IMR-90 (cell line): Measurements from ENCODE around the gene AP1S1. TPM values are rescaled to one million over a fixed set of nuclear protein-coding genes. Genes with fewer than 3 reads are reported as not detected.
A peak's percentile ranks its signal among the peaks of the same experiment; 100 is the strongest.

Source experiments
- ATAC-seq: fragments of 200-7000 bp; cut with Tn5 transposase; 2 replicates; pipeline ENCODE4 v1.9.1; 2020; ENCODE audit warnings: low read depth, mild to moderate bottlenecking, moderate library complexity
- BruUV-seq: library from RNA; stranded (reverse); fragments of 400-500 nt; replicated peaks from 2 replicates; lab custom pipeline; 2021; lab: Mats Ljungman, UMichigan
- CTCF ChIA-PET: fragments of 300-600 bp; formaldehyde crosslinking; extraction: SDS; loops from one replicate; lab custom pipeline; 2021; ENCODE audit warnings: antibody characterized with exemption; lab: Yijun Ruan, JAX
- POLR2A ChIA-PET: fragments of 300-600 bp; sonication (Branson Sonifier 250); formaldehyde crosslinking; loops from one replicate; lab custom pipeline; 2022; ENCODE audit warnings: antibody characterized with exemption; ENCODE audit not compliant: unreplicated experiment; lab: Charles Lee
- DNase-seq: peaks from one replicate; pipeline ENCODE4 v3.0.0; 2013
- H2AFZ ChIP-seq: replicated peaks from 2 replicates; pipeline ENCODE3; 2013; ENCODE audit warnings: low read length, mild to moderate bottlenecking; ENCODE audit not compliant: poor library complexity
- H2AK5ac ChIP-seq: 2 replicates; pipeline ENCODE4 v1.6.1; 2013; ENCODE audit warnings: low read depth, low read length, inconsistent platforms
- H2AK9ac ChIP-seq: replicated peaks from 2 replicates; pipeline ENCODE3; 2013; ENCODE audit warnings: mild to moderate bottlenecking, low read depth, low read length, moderate library complexity; ENCODE audit not compliant: poor library complexity
- H2BK120ac ChIP-seq: 2 replicates; pipeline ENCODE4 v1.6.1; 2013; ENCODE audit warnings: low read depth, low read length, inconsistent platforms
- H2BK15ac ChIP-seq: 3 replicates; pipeline ENCODE4 v1.6.1; 2013; ENCODE audit warnings: low read depth, low read length, inconsistent platforms
- H2BK20ac ChIP-seq: 2 replicates; pipeline ENCODE4 v1.6.1; 2013; ENCODE audit warnings: low read depth, mild to moderate bottlenecking, inconsistent platforms, low read length, moderate library complexity
- H2BK5ac ChIP-seq: 2 replicates; pipeline ENCODE4 v1.6.1; 2013; ENCODE audit warnings: mild to moderate bottlenecking, low read depth, low read length, inconsistent platforms; ENCODE audit not compliant: poor library complexity, severe bottlenecking
- H3K14ac ChIP-seq: replicated peaks from 2 replicates; pipeline ENCODE4 v1.6.1; 2013; ENCODE audit warnings: low read depth, low read length, inconsistent platforms
- H3K18ac ChIP-seq: 2 replicates; pipeline ENCODE4 v1.6.1; 2013; ENCODE audit warnings: low read depth, low read length, control low read depth
- H3K23ac ChIP-seq: 2 replicates; pipeline ENCODE4 v1.6.1; 2013; ENCODE audit warnings: low read depth, low read length, inconsistent platforms
- H3K27ac ChIP-seq: 2 replicates; pipeline ENCODE4 v1.5.1; 2013; ENCODE audit warnings: mild to moderate bottlenecking, control low read depth, low read length; ENCODE audit not compliant: insufficient read depth
- H3K27me3 ChIP-seq: 2 replicates; pipeline ENCODE4 v1.6.1; 2013; ENCODE audit warnings: low read length; ENCODE audit not compliant: control insufficient read depth, insufficient read depth
- H3K36me3 ChIP-seq: 2 replicates; pipeline ENCODE4 v1.6.1; 2013; ENCODE audit warnings: low read length, mixed read lengths; ENCODE audit not compliant: control insufficient read depth, insufficient read depth
- H3K4ac ChIP-seq: 2 replicates; pipeline ENCODE4 v1.6.1; 2013; ENCODE audit warnings: low read depth, low read length, inconsistent platforms
- H3K4me1 ChIP-seq: 2 replicates; pipeline ENCODE4 v1.6.1; 2013; ENCODE audit warnings: low read length, mixed read lengths; ENCODE audit not compliant: control insufficient read depth, insufficient read depth
- H3K4me2 ChIP-seq: 2 replicates; pipeline ENCODE4 v1.6.1; 2013; ENCODE audit warnings: low read depth, mild to moderate bottlenecking, control low read depth, low read length, moderate library complexity
- H3K4me3 ChIP-seq: 2 replicates; pipeline ENCODE4 v1.5.1; 2013; ENCODE audit warnings: low read depth, mild to moderate bottlenecking, control low read depth, low read length, moderate library complexity; ENCODE audit not compliant: insufficient read depth
- H3K56ac ChIP-seq: 2 replicates; pipeline ENCODE4 v1.6.1; 2013; ENCODE audit warnings: low read length, inconsistent platforms; ENCODE audit not compliant: insufficient read depth; ENCODE audit errors: extremely low read depth
- H3K79me1 ChIP-seq, 2 experiments: 2 replicates each; pipeline ENCODE4 v1.6.1; 2013; ENCODE audit warnings: low read length in 2 of 2, inconsistent platforms in 1 of 2, low read depth in 1 of 2
- H3K9ac ChIP-seq: 2 replicates; pipeline ENCODE4 v1.6.1; 2013; ENCODE audit warnings: low read depth, low read length, control low read depth
- H3K9me1 ChIP-seq: 2 replicates; pipeline ENCODE4 v1.6.1; 2013; ENCODE audit warnings: low read length, inconsistent platforms; ENCODE audit not compliant: insufficient read depth
- H3K9me3 ChIP-seq: 2 replicates; pipeline ENCODE4 v1.6.1; 2013; ENCODE audit warnings: low read length; ENCODE audit not compliant: control insufficient read depth, insufficient read depth
- H4K20me1 ChIP-seq: 2 replicates; pipeline ENCODE4 v1.6.1; 2013; ENCODE audit warnings: low read length, inconsistent platforms; ENCODE audit not compliant: insufficient read depth
- H4K5ac ChIP-seq: 2 replicates; pipeline ENCODE4 v1.6.1; 2013; ENCODE audit warnings: mild to moderate bottlenecking, low read depth, low read length, control low read depth
- H4K8ac ChIP-seq, 2 experiments: 2 replicates each; pipeline ENCODE4 v1.6.1; 2013; ENCODE audit warnings: low read depth in 2 of 2, low read length in 2 of 2, control low read depth in 1 of 2, inconsistent platforms in 1 of 2
- H4K91ac ChIP-seq: 2 replicates; pipeline ENCODE4 v1.6.1; 2013; ENCODE audit warnings: low read depth, low read length, inconsistent platforms; ENCODE audit not compliant: insufficient read depth
- BHLHE40 ChIP-seq: fragments of 150-350 bp; IDR thresholded peaks from 2 replicates; pipeline ENCODE4 v1.6.1; 2016; ENCODE audit warnings: mild to moderate bottlenecking, low read depth, low read length
- CEBPB ChIP-seq: IDR thresholded peaks from 2 replicates; pipeline ENCODE4 v1.6.1; 2012; ENCODE audit warnings: low read depth, low read length, improper control_type of control experiment
- CHD1 ChIP-seq: IDR thresholded peaks from 2 replicates; pipeline ENCODE4 v1.6.1; 2012; ENCODE audit warnings: low read depth, low read length, improper control_type of control experiment
- CTCF ChIP-seq: conservative IDR thresholded peaks from 2 replicates; pipeline ENCODE4 v1.5.1; 2012; ENCODE audit warnings: mild to moderate bottlenecking, low read depth, low read length, improper control_type of control experiment
- ELK1 ChIP-seq: fragments of 150-350 bp; IDR thresholded peaks from 2 replicates; pipeline ENCODE4 v1.6.1; 2016; ENCODE audit warnings: low read depth, mild to moderate bottlenecking, low read length, moderate library complexity, borderline replicate concordance
- FOS ChIP-seq: fragments of 150-350 bp; IDR thresholded peaks from 2 replicates; pipeline ENCODE4 v1.6.1; 2016; ENCODE audit warnings: low read depth, low read length
- MAFK ChIP-seq: IDR thresholded peaks from 2 replicates; pipeline ENCODE4 v1.6.1; 2012; ENCODE audit warnings: low read depth, low read length, improper control_type of control experiment
- MAZ ChIP-seq: IDR thresholded peaks from 2 replicates; pipeline ENCODE4 v1.6.1; 2012; ENCODE audit warnings: low read depth, mild to moderate bottlenecking, low read length, improper control_type of control experiment, moderate library complexity, borderline replicate concordance
- MXI1 ChIP-seq: IDR thresholded peaks from 2 replicates; pipeline ENCODE4 v1.6.1; 2012; ENCODE audit warnings: low read depth, mild to moderate bottlenecking, low read length, moderate library complexity, borderline replicate concordance
- NFE2L2 ChIP-seq: fragments of 150-350 bp; IDR thresholded peaks from 2 replicates; pipeline ENCODE4 v1.6.1; 2016; ENCODE audit warnings: low read depth, mild to moderate bottlenecking, low read length
- POLR2A ChIP-seq: IDR thresholded peaks from 2 replicates; pipeline ENCODE4 v1.6.1; 2012; ENCODE audit warnings: mild to moderate bottlenecking, low read depth, low read length
- RAD21 ChIP-seq: IDR thresholded peaks from 2 replicates; pipeline ENCODE4 v1.6.1; 2012; ENCODE audit warnings: low read length, improper control_type of control experiment
- RCOR1 ChIP-seq: IDR thresholded peaks from 2 replicates; pipeline ENCODE4 v1.6.1; 2012; ENCODE audit warnings: mild to moderate bottlenecking, low read length, improper control_type of control experiment; ENCODE audit not compliant: insufficient replicate concordance
- RFX5 ChIP-seq: IDR thresholded peaks from 2 replicates; pipeline ENCODE4 v1.8.0; 2012; ENCODE audit warnings: low read depth, mild to moderate bottlenecking, low read length, moderate library complexity
- SMC3 ChIP-seq: fragments of 150-350 bp; IDR thresholded peaks from 2 replicates; pipeline ENCODE4 v1.6.1; 2016; ENCODE audit warnings: low read depth, mild to moderate bottlenecking, antibody characterized with exemption, low read length, moderate library complexity
- USF2 ChIP-seq: fragments of 150-350 bp; IDR thresholded peaks from 2 replicates; pipeline ENCODE4 v1.6.1; 2017; ENCODE audit warnings: mild to moderate bottlenecking, antibody characterized with exemption, low read length, low read depth
- WGBS, 2 experiments: methylation state at CpG; one replicate each; pipeline versions ENCODE4 v1.1.5 to v1.1.7; 2013; ENCODE audit warnings: missing lambda C conversion rate in 2 of 2; ENCODE audit not compliant: insufficient read length in 1 of 2; ENCODE audit errors: extremely low coverage in 2 of 2; 5-methylcytosine and 5-hydroxymethylcytosine counted together
- dilution Hi-C: fragments of 300-500 bp; cut with HindIII; formaldehyde crosslinking; loops from one replicate; pipeline ENCODE4 v1.14.3; 2018; ENCODE audit warnings: low sequenced_read_pairs; ENCODE audit not compliant: unreplicated experiment
- in situ Hi-C: fragments of 300-500 bp; cut with MboI; formaldehyde crosslinking; loops from 3 replicates; pipeline ENCODE4 v1.14.3; 2019; ENCODE audit warnings: low sequenced_read_pairs, inconsistent platforms, mixed read lengths
- intact Hi-C: fragments of 100-400 bp; cut with micrococcal nuclease; formaldehyde crosslinking; loops from 2 replicates; pipeline ENCODE4 v1.10.0; 2022
- polyA plus RNA-seq, 3 experiments: library from polyadenylated mRNA; depleted of rRNA; stranded (reverse); fragments of >200 nt; gene quantifications; 2 replicates each; pipeline ENCODE4 v1.2.3, GENCODE V29; 2012; ENCODE audit warnings: low replicate concordance in 1 of 3
- total RNA-seq: library from RNA; depleted of rRNA; stranded (reverse); fragments of >200 nt; gene quantifications from 2 replicates; pipeline ENCODE4 v1.2.3, GENCODE V29; 2012

AP1S1 gene
- total and polyA plus RNA-seq, 2 of the 4 experiments (the other 2 are of a cell fraction) = 187 to 295 TPM

GRCh38 chr7:101177644-101178043 lies 23.4 kb downstream of the AP1S1 start:
- Histone ChIP-seq H3K27me3 (peaks cover 75% of the 10 kb centered on the region), H2BK20ac (no peak overlapping the region), H3K56ac (no peak overlapping the region), H3K18ac (no peak overlapping the region), H3K9me1 (no peaks in the 10 kb centered on the region), H2AK9ac (no peak overlapping the region), H3K4me2 (no peak overlapping the region), H3K14ac (no peak overlapping the region), H3K4ac (no peak overlapping the region), H3K4me3 (no peak overlapping the region), H2BK120ac (no peak overlapping the region), H3K9ac (no peak overlapping the region), H2AFZ (peak overlapping the region; percentile 3), H4K8ac (no peak overlapping the region), H2BK15ac (no peak overlapping the region), H4K20me1 (no peaks in the 10 kb centered on the region; the same call in 1 of the 2 replicates), H2BK5ac (no peak overlapping the region), H4K5ac (no peak overlapping the region), H4K91ac (no peak overlapping the region), H2AK5ac (no peak overlapping the region), H3K79me1 (no peaks in the 10 kb centered on the region), H3K23ac (no peak overlapping the region; the same call in 1 of the 2 replicates), H3K36me3 (no peaks in the 10 kb centered on the region), H3K4me1 (no peaks in the 10 kb centered on the region; the same call in 1 of the 2 replicates), H3K27ac (no peak overlapping the region), H3K9me3 (peaks cover 4% of the 10 kb centered on the region; the same call in 1 of the 2 replicates)
- DNase-seq (no peak), ATAC-seq (no peak)
- ChIA-PET CTCF (interaction anchor here (1.6 kb wide), 2 partner anchors 15 to 34 kb away, joined by 3 to 5 read pairs; no protein-coding TSS in a partner anchor), POLR2A (no interaction called here)
- intact Hi-C loops (no loop called here), dilution Hi-C loops (no loop called here), in situ Hi-C loops (no loop called here)
- BruUV-seq = no TSS peak
- WGBS, 2 experiments = no CpG with 5 or more reads among the region's 2 CpGs
- no peak for TF ChIP-seq MAZ
- no peak for TF ChIP-seq RFX5
- TF ChIP-seq MAFK = no peak
- no peak for TF ChIP-seq MXI1
- TF ChIP-seq POLR2A = no peak
- no peak for TF ChIP-seq ELK1
- no peak for TF ChIP-seq CHD1
- TF ChIP-seq RAD21 = no peak
- TF ChIP-seq CEBPB = no peak
- TF ChIP-seq USF2 = no peak
- TF ChIP-seq RCOR1 = no peak
- TF ChIP-seq NFE2L2 = no peak
- no peak for TF ChIP-seq CTCF
- no peak for TF ChIP-seq FOS
- TF ChIP-seq SMC3 = no peak
- TF ChIP-seq BHLHE40 = no peak
